HepG2 (cell line): ENCODE data around the gene PPIL3. TPM values are rescaled to one million over a fixed set of nuclear protein-coding genes. Genes with fewer than 3 reads are reported as not detected.
A peak's percentile ranks its signal among the peaks of the same experiment; 100 is the strongest.

Experiments used
- ATM ChIP-seq: fragments of 450-650 bp; IDR thresholded peaks from 2 replicates; pipeline ENCODE4 v1.7.1; 2017; ENCODE audit warnings: mild to moderate bottlenecking, borderline replicate concordance
- DPF2 ChIP-seq: sonication (generic); formaldehyde crosslinking; IDR thresholded peaks from 2 replicates; pipeline ENCODE4 v1.4.0; 2020; ENCODE audit warnings: mild to moderate bottlenecking, low read depth, missing genetic modification reagents, borderline replicate concordance
- GRHL1 ChIP-seq: sonication (generic); formaldehyde crosslinking; conservative IDR thresholded peaks from 2 replicates; pipeline ENCODE4 v1.8.0; 2022; ENCODE audit warnings: missing genetic modification reagents
- HOXD1 ChIP-seq: sonication (generic); formaldehyde crosslinking; IDR thresholded peaks from 2 replicates; pipeline ENCODE4 v1.5.0; 2020; ENCODE audit warnings: missing genetic modification reagents
- PAXIP1 ChIP-seq: sonication (generic); formaldehyde crosslinking; conservative IDR thresholded peaks from 2 replicates; pipeline ENCODE4 v1.4.0; 2020; ENCODE audit warnings: mild to moderate bottlenecking, missing genetic modification reagents, moderate library complexity
- POLR2AphosphoS5 ChIP-seq: IDR thresholded peaks from 2 replicates; pipeline ENCODE4 v1.6.1; 2012; ENCODE audit warnings: low read depth, low read length
- PREB ChIP-seq: sonication (generic); formaldehyde crosslinking; IDR thresholded peaks from 2 replicates; pipeline ENCODE4 v1.4.0; 2020; ENCODE audit warnings: missing genetic modification reagents
- RNF2 ChIP-seq: fragments of 450-650 bp; conservative IDR thresholded peaks from 2 replicates; pipeline ENCODE4 v1.6.1; 2016; ENCODE audit warnings: low read depth
- TSC22D2 ChIP-seq: sonication (generic); formaldehyde crosslinking; IDR thresholded peaks from 2 replicates; pipeline ENCODE4 v1.5.1; 2020; ENCODE audit warnings: missing genetic modification reagents, mild to moderate bottlenecking, borderline replicate concordance
- ZNF224 ChIP-seq: sonication (generic); formaldehyde crosslinking; IDR thresholded peaks from 2 replicates; pipeline ENCODE4 v1.5.0; 2020; ENCODE audit warnings: mild to moderate bottlenecking, missing genetic modification reagents
- ZNF430 ChIP-seq: sonication (generic); formaldehyde crosslinking; IDR thresholded peaks from 2 replicates; pipeline ENCODE4 v1.9.0; 2021; ENCODE audit warnings: mild to moderate bottlenecking, missing genetic modification reagents
- ZNF512 ChIP-seq: sonication (generic); formaldehyde crosslinking; IDR thresholded peaks from 2 replicates; pipeline ENCODE4 v1.4.0; 2020; ENCODE audit warnings: mild to moderate bottlenecking, missing genetic modification reagents
- ZNF556 ChIP-seq: sonication (generic); formaldehyde crosslinking; IDR thresholded peaks from 2 replicates; pipeline ENCODE4 v1.4.0; 2020; ENCODE audit warnings: mild to moderate bottlenecking, missing genetic modification reagents, borderline replicate concordance
- ZNF574 ChIP-seq: sonication (generic); formaldehyde crosslinking; IDR thresholded peaks from 2 replicates; pipeline ENCODE4 v1.4.0; 2020; ENCODE audit warnings: missing genetic modification reagents
- ZNF598 ChIP-seq: sonication (generic); formaldehyde crosslinking; IDR thresholded peaks from 2 replicates; pipeline ENCODE4 v1.5.1; 2020; ENCODE audit warnings: mild to moderate bottlenecking, missing genetic modification reagents, borderline replicate concordance
- polyA plus RNA-seq, 8 experiments: library from polyadenylated mRNA; depleted of rRNA in 3 of 8; stranded (reverse) in 7 of 8; unstranded in 1 of 8; fragments of >200 nt; fragmentation: Illumina TruSeq in 4 of 8; extraction: Trizol in 4 of 8; gene quantifications; 2 replicates each; pipeline versions ENCODE4 v1.2.1 to v1.2.3, GENCODE V29; 2011 to 2016; ENCODE audit warnings: low read depth in 4 of 8, missing spikeins in 1 of 8, mixed read lengths in 1 of 8; ENCODE audit not compliant: insufficient read depth in 1 of 8
- total RNA-seq, 5 experiments: library from RNA; depleted of rRNA; stranded (reverse); fragments of >200 nt; fragmentation: Illumina TruSeq; extraction: Trizol; gene quantifications; 2 replicates each; pipeline ENCODE4 v1.2.3, GENCODE V29; 2016; ENCODE audit warnings: low read depth in 1 of 5

The PPIL3 gene
- total and polyA plus RNA-seq, 2 of the 13 experiments (the other 11 are each of a cell fraction or from before 2014, with no cell fraction given), result 98.7 to 107 TPM

- TF ChIP-seq ZNF430 (CRISPR knock-in tag), result peak; percentile 98
- TF ChIP-seq PREB (CRISPR knock-in tag), result peak; percentile 83; the same call in 1 of the 2 replicates
- peak; percentile 82 for TF ChIP-seq ZNF224 (CRISPR knock-in tag)
- peak; percentile 100 for TF ChIP-seq POLR2AphosphoS5
- peak; percentile 97 for TF ChIP-seq TSC22D2 (CRISPR knock-in tag)
- peak; percentile 55 for TF ChIP-seq RNF2
- peak; percentile 95 for TF ChIP-seq HOXD1 (CRISPR knock-in tag)
- no peak for TF ChIP-seq ZNF598
- peak; percentile 92; the same call in 1 of the 2 replicates for TF ChIP-seq ZNF556 (CRISPR knock-in tag)
- TF ChIP-seq DPF2, result 0 out of 2 replicates have a peak, but pooled peaks have one; percentile 27
- no peak; the same call in 1 of the 2 replicates for TF ChIP-seq ZNF512
- TF ChIP-seq ZNF574 (CRISPR knock-in tag), result peak; percentile 93
- TF ChIP-seq GRHL1 (CRISPR knock-in tag), result no peak
- peak; percentile 75; the same call in 1 of the 2 replicates for TF ChIP-seq PAXIP1 (CRISPR knock-in tag)
- no peak for TF ChIP-seq ATM
These were observed 24.5 kb downstream of the PPIL3 start, which contains the start of gene CLK1 (continued) for GRCh38 chr2:200864176-200865034.
